Measurements from ENCODE around the gene IGSF11.

IGSF11 gene

DNA sequence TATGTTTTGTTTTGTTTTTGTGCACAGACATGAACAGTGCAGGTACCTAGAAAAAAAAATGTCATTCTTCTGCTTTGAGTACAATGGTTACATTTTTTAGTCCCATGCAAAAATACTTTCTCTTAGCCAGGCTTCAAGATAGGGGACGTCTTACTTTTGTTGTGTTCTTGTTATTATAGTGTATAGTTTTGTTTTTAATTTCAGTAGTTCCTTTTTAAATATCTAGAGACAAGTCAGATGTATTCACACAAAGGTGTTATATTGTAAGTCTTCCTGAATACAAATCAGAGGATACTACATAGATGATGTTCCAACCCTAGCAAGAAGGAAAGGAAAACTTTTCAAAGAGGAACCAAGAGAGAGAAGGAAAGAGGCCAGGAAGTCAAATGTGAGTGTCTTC is 28.8 kb upstream of the IGSF11 start:
- H3K27ac ChIP-seq = no peak overlapping the region
- TF ChIP-seq, protein P1, sequence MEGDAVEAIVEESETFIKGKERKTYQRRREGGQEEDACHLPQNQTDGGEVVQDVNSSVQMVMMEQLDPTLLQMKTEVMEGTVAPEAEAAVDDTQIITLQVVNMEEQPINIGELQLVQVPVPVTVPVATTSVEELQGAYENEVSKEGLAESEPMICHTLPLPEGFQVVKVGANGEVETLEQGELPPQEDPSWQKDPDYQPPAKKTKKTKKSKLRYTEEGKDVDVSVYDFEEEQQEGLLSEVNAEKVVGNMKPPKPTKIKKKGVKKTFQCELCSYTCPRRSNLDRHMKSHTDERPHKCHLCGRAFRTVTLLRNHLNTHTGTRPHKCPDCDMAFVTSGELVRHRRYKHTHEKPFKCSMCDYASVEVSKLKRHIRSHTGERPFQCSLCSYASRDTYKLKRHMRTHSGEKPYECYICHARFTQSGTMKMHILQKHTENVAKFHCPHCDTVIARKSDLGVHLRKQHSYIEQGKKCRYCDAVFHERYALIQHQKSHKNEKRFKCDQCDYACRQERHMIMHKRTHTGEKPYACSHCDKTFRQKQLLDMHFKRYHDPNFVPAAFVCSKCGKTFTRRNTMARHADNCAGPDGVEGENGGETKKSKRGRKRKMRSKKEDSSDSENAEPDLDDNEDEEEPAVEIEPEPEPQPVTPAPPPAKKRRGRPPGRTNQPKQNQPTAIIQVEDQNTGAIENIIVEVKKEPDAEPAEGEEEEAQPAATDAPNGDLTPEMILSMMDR (IDR thresholded peaks at IDR 0.05) = no peak
- H3K4me1 ChIP-seq (ENCODE audit: control insufficient read depth in 1 of 2, insufficient read depth in 1 of 2, low read depth in 1 of 2, low read length in 1 of 2) = no peaks in the 10 kb centered on the region
- H3K4me3 ChIP-seq (ENCODE audit: low read depth in 1 of 2, low read length in 1 of 2) = no peak overlapping the region
- H3K36me3 ChIP-seq = no peaks in the 10 kb centered on the region
- no peaks in the 10 kb centered on the region for H3K9me3 ChIP-seq
- H3K27me3 ChIP-seq = no peaks in the 10 kb centered on the region

DNA sequence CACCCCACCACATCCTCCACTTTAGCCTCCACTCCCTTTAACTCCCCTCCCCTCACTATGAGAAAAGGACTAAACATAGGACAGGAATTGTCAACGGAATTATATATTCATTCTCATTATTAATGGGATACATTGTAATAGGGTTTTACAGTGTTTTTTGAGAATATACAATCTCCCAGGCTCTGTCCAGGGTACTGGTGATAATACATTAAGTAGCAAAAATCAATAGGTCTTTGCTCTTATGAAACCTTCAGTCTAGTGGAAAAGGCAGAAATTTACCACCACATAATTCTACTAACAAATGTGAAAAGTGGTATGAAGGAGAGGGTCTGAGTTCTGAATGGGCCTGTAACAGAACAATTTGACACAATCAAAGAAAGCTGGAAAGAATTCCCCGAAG is 28.2 kb upstream of the IGSF11 start:
- Histone ChIP-seq H3K27me3 (no peaks in the 10 kb centered on the region), H3K27ac (no peak overlapping the region), H3K4me3 (ENCODE audit: low read depth in 1 of 2, low read length in 1 of 2) (no peak overlapping the region), H3K4me1 (ENCODE audit: control insufficient read depth in 1 of 2, insufficient read depth in 1 of 2, low read depth in 1 of 2, low read length in 1 of 2) (no peaks in the 10 kb centered on the region), H3K9me3 (no peaks in the 10 kb centered on the region), H3K36me3 (no peaks in the 10 kb centered on the region)
- TF ChIP-seq, protein P1 (IDR thresholded peaks at IDR 0.05) = no peak

DNA sequence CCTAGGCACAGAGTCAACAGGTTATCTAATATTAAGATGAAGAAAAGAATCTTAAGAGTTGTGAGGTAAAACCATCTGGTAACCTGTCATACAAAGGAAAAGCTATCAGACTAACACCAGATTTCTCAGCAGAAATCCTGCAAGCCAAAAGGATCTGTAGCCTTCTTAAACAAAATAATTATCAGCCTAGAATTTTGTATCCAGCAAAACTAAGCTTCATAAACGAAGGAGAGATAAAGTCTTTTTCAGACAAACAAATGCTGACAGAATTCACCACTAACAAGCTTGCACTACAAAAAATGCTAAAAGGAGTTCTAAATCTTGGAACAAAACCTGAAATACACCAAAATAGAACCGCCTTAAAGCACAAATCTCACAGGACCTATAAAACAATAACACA is 9.9 kb upstream of the IGSF11 start:
- no peaks in the 10 kb centered on the region for H3K9me3 ChIP-seq
- H3K4me3 ChIP-seq (ENCODE audit: low read depth in 1 of 2, low read length in 1 of 2) = no peak overlapping the region
- H3K4me1 ChIP-seq (ENCODE audit: control insufficient read depth in 1 of 2, insufficient read depth in 1 of 2, low read depth in 1 of 2, low read length in 1 of 2) = no peaks in the 10 kb centered on the region
- TF ChIP-seq, protein P1 (IDR thresholded peaks at IDR 0.05) = no peak
- H3K36me3 ChIP-seq = no peaks in the 10 kb centered on the region
- H3K27ac ChIP-seq = no peak overlapping the region
- H3K27me3 ChIP-seq = peaks cover 3% of the 10 kb centered on the region

DNA sequence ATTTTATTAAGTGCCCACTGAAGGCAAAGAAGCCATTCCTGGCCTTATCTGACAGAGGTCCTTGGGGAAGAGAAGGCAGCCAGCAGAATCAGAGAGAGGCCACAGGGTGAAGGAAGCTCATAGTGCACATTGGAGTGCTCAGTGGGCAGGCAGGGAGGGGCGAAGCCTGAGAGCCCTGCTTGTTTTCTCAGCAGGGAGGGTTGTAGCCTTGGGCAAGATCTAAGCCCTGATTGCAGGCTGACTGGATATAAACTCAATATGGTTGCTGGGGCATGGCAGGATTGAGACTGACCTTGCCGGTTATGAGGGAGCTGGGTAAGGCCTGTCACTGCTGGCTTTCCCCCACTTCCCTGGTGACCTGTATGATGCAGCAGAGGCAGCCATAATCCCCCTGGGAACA is 7.5 kb upstream of the IGSF11 start:
- Histone ChIP-seq H3K4me1 (ENCODE audit: control insufficient read depth in 1 of 2, insufficient read depth in 1 of 2, low read depth in 1 of 2, low read length in 1 of 2) (no peaks in the 10 kb centered on the region), H3K27ac (no peak overlapping the region), H3K4me3 (ENCODE audit: low read depth in 1 of 2, low read length in 1 of 2) (no peak overlapping the region), H3K36me3 (no peaks in the 10 kb centered on the region), H3K27me3 (peaks cover 19% of the 10 kb centered on the region), H3K9me3 (no peaks in the 10 kb centered on the region)
- TF ChIP-seq, protein P1 (IDR thresholded peaks at IDR 0.05) = no peak

DNA sequence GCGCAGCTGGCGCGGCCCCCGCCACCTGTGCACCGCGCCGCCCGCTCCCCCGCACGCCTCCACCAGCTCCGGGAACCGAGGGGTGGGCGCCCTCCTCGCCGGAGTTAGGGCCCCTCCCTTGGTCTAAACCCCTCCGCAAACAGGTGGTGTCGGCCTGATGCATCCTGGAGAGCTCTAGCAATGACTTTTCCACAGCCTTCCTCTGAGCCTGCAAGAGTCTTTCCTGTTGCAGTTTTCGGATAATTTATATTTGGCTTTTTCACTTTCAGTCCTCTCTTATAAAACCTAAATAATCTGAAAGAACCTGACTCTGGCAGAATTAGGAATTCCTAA is 334 bp upstream of the IGSF11 start:
- Histone ChIP-seq H3K4me3 (ENCODE audit: low read depth in 1 of 2, low read length in 1 of 2) (no peak overlapping the region), H3K9me3 (no peaks in the 10 kb centered on the region), H3K36me3 (no peaks in the 10 kb centered on the region), H3K4me1 (ENCODE audit: control insufficient read depth in 1 of 2, insufficient read depth in 1 of 2, low read depth in 1 of 2, low read length in 1 of 2) (no peaks in the 10 kb centered on the region), H3K27ac (no peak overlapping the region), H3K27me3 (peaks cover 91% of the 10 kb centered on the region)
- TF ChIP-seq, protein P1 (IDR thresholded peaks at IDR 0.05) = no peak

Data from neutrophil (primary cell).